Neural cell (in vitro differentiated cells): Measurements from ENCODE around the gene C22orf39. TPM values are rescaled to one million over a fixed set of nuclear protein-coding genes. Genes with fewer than 3 reads are reported as not detected.
"Not testable (repeated sequence)": the region's sequence is repeated elsewhere in the genome, so short reads cannot be mapped to it uniquely, and the experiment has no call there.

ENCODE experiments used
- H2AFZ ChIP-seq: fragments of 200-600, 300-800 bp; sonication (generic), shearing (Covaris generic); 2 replicates; pipeline ENCODE4 v1.6.0; 2014; ENCODE audit warnings: low read depth, mild to moderate bottlenecking, antibody characterized with exemption, low read length, moderate library complexity
- H3F3A ChIP-seq: fragments of 200-600 bp; shearing (Covaris generic); 2 replicates; pipeline ENCODE4 v1.6.1; 2016; ENCODE audit warnings: mild to moderate bottlenecking, moderate library complexity, mixed read lengths, antibody characterized with exemption, low read length; ENCODE audit not compliant: insufficient read depth, poor library complexity, severe bottlenecking
- H3K27ac ChIP-seq: fragments of 200-600, 300-800 bp; sonication (generic), shearing (Covaris generic); 2 replicates; pipeline ENCODE4 v1.5.1; 2014; ENCODE audit warnings: mild to moderate bottlenecking, low read length, moderate library complexity
- H3K27me3 ChIP-seq: fragments of 300-800, 200-600 bp; sonication (generic), shearing (Covaris generic); 2 replicates; pipeline ENCODE4 v1.6.0; 2014; ENCODE audit warnings: mild to moderate bottlenecking, low read depth, low read length, moderate library complexity; ENCODE audit not compliant: insufficient read depth
- H3K36me3 ChIP-seq: fragments of 300-800, 200-600 bp; sonication (generic), shearing (Covaris generic); 2 replicates; pipeline ENCODE4 v1.5.1; 2014; ENCODE audit warnings: mild to moderate bottlenecking, antibody characterized with exemption, low read length, moderate library complexity; ENCODE audit not compliant: insufficient read depth
- H3K4me2 ChIP-seq: fragments of 300-800, 200-600 bp; sonication (generic), shearing (Covaris generic); 2 replicates; pipeline ENCODE4 v1.6.0; 2014; ENCODE audit warnings: mild to moderate bottlenecking, low read length
- H3K4me3 ChIP-seq: fragments of 300-800, 200-600 bp; sonication (generic), shearing (Covaris generic); 2 replicates; pipeline ENCODE4 v1.5.1; 2014; ENCODE audit warnings: mild to moderate bottlenecking, low read length, moderate library complexity
- H3K79me2 ChIP-seq: fragments of 200-600 bp; shearing (Covaris generic); replicated peaks from 2 replicates; pipeline ENCODE4 v1.6.0; 2014; ENCODE audit warnings: mild to moderate bottlenecking, low read length, moderate library complexity; ENCODE audit not compliant: insufficient read depth
- H3K9ac ChIP-seq: fragments of 300-800, 200-600 bp; sonication (generic), shearing (Covaris generic); 2 replicates; pipeline ENCODE4 v1.6.1; 2016; ENCODE audit warnings: mild to moderate bottlenecking, low read length, mixed read lengths
- H3K9me2 ChIP-seq: fragments of 200-600 bp; shearing (Covaris generic); 2 replicates; pipeline ENCODE4 v1.6.1; 2016; ENCODE audit warnings: mild to moderate bottlenecking, low read length, mixed read lengths; ENCODE audit not compliant: insufficient read depth
- H3K9me3 ChIP-seq: fragments of 200-600, 300-800 bp; sonication (generic), shearing (Covaris generic); 2 replicates; pipeline ENCODE4 v1.6.1; 2016; ENCODE audit warnings: mild to moderate bottlenecking, mixed run types, low read length, moderate library complexity, mixed read lengths
- H4K20me1 ChIP-seq: fragments of 200-600 bp; shearing (Covaris generic); 2 replicates; pipeline ENCODE4 v1.6.1; 2016; ENCODE audit warnings: mild to moderate bottlenecking, mixed run types; ENCODE audit not compliant: insufficient read depth
- CTCF ChIP-seq: fragments of 450-650 bp; IDR thresholded peaks from 2 replicates; pipeline ENCODE4 v1.5.1; 2014; ENCODE audit warnings: antibody characterized with exemption, mild to moderate bottlenecking, moderate library complexity; ENCODE audit not compliant: poor library complexity, severe bottlenecking
- EP300 ChIP-seq: fragments of 450-650 bp; conservative IDR thresholded peaks from 2 replicates; pipeline ENCODE4 v1.6.1; 2014; ENCODE audit warnings: antibody characterized with exemption, mild to moderate bottlenecking, moderate library complexity; ENCODE audit not compliant: poor library complexity, severe bottlenecking
- MXI1 ChIP-seq: fragments of 450-650 bp; conservative IDR thresholded peaks from 2 replicates; pipeline ENCODE4 v1.6.1; 2014; ENCODE audit warnings: antibody characterized with exemption, mild to moderate bottlenecking; ENCODE audit not compliant: poor library complexity, severe bottlenecking
- POLR2AphosphoS5 ChIP-seq: IDR thresholded peaks from 2 replicates; pipeline ENCODE4 v1.6.1; 2012
- RAD21 ChIP-seq: fragments of 450-650 bp; conservative IDR thresholded peaks from 2 replicates; pipeline ENCODE4 v1.6.1; 2014; ENCODE audit warnings: antibody characterized with exemption, mild to moderate bottlenecking, moderate library complexity
- REST ChIP-seq: IDR thresholded peaks from 2 replicates; pipeline ENCODE4 v1.6.1; 2012; ENCODE audit warnings: borderline replicate concordance
- SMC3 ChIP-seq: fragments of 450-650 bp; conservative IDR thresholded peaks from 2 replicates; pipeline ENCODE4 v1.6.1; 2014; ENCODE audit warnings: antibody characterized with exemption, mild to moderate bottlenecking, moderate library complexity; ENCODE audit not compliant: poor library complexity
- TAF1 ChIP-seq: IDR thresholded peaks from 2 replicates; pipeline ENCODE4 v1.6.1; 2012; ENCODE audit warnings: low read depth
- polyA plus RNA-seq: library from polyadenylated mRNA; depleted of rRNA; stranded (reverse); fragments of >200 nt; gene quantifications from 2 replicates; pipeline ENCODE4 v1.2.3, GENCODE V29; 2014

C22orf39 gene
- polyA plus RNA-seq, 1 donor from 2014 or later = 94.9 TPM

DNA sequence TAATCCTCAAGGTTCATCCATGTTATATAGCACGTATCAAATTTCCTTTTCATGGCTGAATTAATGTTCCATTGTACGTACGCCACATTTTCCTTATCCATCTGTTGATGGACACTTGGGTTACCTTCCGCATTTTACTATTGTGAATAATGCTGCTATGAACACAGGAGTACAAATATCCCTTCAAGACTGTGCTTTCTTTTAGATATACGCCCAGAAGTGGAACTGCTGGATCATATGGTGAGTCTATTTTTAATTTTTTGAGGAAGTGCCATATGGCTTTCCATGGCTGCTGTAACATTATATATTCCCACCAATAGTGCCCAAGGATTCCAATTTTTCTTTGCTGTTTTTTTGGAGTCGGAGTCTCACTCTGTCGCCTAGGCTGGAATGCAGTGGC, 9.2 kb downstream of the C22orf39 start:
- TF ChIP-seq SMC3 = no peak
- TF ChIP-seq REST = no peak
- no peak for TF ChIP-seq EP300
- TF ChIP-seq TAF1 = no peak
- no peak for TF ChIP-seq MXI1
- no peak for TF ChIP-seq RAD21
- TF ChIP-seq POLR2AphosphoS5 = no peak
- Histone ChIP-seq H3K9ac (no peak overlapping the region), H3K79me2 (peaks cover 29% of the 10 kb centered on the region), H3K4me3 (no peak overlapping the region), H2AFZ (no peak overlapping the region), H3K36me3 (peaks cover 9% of the 10 kb centered on the region), H3K27ac (no peak overlapping the region), H3K9me3 (no peaks in the 10 kb centered on the region), H4K20me1 (no peaks in the 10 kb centered on the region), H3K4me2 (no peak overlapping the region), H3F3A (no peaks in the 10 kb centered on the region), H3K27me3 (no peaks in the 10 kb centered on the region), H3K9me2 (no peaks in the 10 kb centered on the region)

DNA sequence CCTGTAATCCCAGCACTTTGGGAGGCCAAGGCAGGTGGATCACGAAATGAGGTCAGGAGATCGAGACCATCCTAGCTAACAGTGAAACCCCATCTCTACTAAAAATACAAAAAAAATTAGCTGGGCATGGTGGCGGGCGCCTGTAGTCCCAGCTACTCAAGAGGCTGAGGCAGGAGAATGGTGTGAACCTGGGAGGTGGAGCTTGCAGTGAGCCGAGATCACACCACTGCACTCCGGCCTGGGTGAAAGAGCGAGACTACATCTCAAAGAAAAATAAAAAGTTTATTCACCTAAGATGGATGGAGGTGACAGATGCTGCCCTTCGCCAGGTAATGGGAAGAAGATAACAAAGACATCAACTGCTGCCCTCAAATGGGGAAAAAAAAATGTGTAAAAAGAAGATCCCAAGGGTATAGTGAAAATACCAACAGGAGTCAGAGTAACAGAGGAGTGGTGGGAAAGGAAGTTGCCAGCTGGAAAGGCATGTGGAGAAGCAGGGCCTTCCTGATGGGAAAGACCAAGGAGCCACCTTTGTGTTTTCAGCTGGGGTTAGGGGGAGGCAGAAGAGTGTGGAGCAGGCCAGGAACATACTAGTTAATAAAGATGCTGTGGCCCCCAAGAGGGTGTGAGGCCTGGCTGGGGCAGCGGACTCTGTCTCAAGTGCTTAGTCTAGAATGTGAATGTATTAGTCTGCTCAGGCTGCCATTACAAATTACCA, 10.9 kb downstream of the C22orf39 start:
- peaks cover 16% of the 10 kb centered on the region for H3K79me2 ChIP-seq
- H3K4me3 ChIP-seq, H3K4me2 ChIP-seq, H4K20me1 ChIP-seq, H3K27me3 ChIP-seq, H3K9me3 ChIP-seq, H3K27ac ChIP-seq, H3F3A ChIP-seq, H2AFZ ChIP-seq, H3K9ac ChIP-seq, H3K9me2 ChIP-seq, H3K36me3 ChIP-seq: not testable (repeated sequence)

- Histone ChIP-seq H3K9ac (no peak overlapping the region), H3K79me2 (peaks cover 15% of the 10 kb centered on the region), H4K20me1 (peaks cover under 1% of the 10 kb centered on the region), H3K36me3 (peaks cover 9% of the 10 kb centered on the region), H3K27me3 (no peaks in the 10 kb centered on the region), H3K27ac (no peak overlapping the region), H3K9me2 (no peaks in the 10 kb centered on the region), H3K4me3 (no peak overlapping the region), H2AFZ (no peak overlapping the region), H3K4me2 (no peak overlapping the region), H3F3A (no peaks in the 10 kb centered on the region), H3K9me3 (no peaks in the 10 kb centered on the region)
- TF ChIP-seq EP300 = no peak
- no peak for TF ChIP-seq REST
- TF ChIP-seq CTCF = no peak
- no peak for TF ChIP-seq TAF1
- TF ChIP-seq SMC3 = no peak
Measured at GRCh38 chr22:19434829-19435580, 12.5 kb downstream of the C22orf39 start.
